Measurements from ENCODE around the gene RANGAP1. TPM values are rescaled to one million over a fixed set of nuclear protein-coding genes. Genes with fewer than 3 reads are reported as not detected.

Gene RANGAP1
- total and polyA plus RNA-seq, 2 of the 13 experiments (the other 11 are each of a cell fraction or from before 2014, with no cell fraction given) = 51.8 to 83.9 TPM

- no peak overlapping the region for H3K27ac ChIP-seq (ENCODE audit: extremely low read length, insufficient read depth, low read length)
- 97% methylated on average over 30 of the region's 97 CpGs for WGBS (ENCODE audit: low lambda C conversion rate)
- intact Hi-C loops (cut with micrococcal nuclease; ENCODE audit: unreplicated experiment) = loop anchor here (5.0 kb wide), 1 partner anchor 49 kb away; the partner anchor contains the start of gene RANGAP1
These were observed 48.0 kb downstream of the RANGAP1 start for GRCh38 chr22:41237707-41238569.

More at GRCh38 chr22:41237707-41238569, 48.0 kb downstream of the RANGAP1 start:
- in situ Hi-C loops (cut with HindIII; ENCODE audit: extremely low pct_ligation_motif_present, low pct_unique_long_range_greater_than_20kb) = no loop called here
- Histone ChIP-seq H2AFZ (ENCODE audit: low read length) (no peak overlapping the region), H3K4me1 (ENCODE audit: insufficient read depth, low read length) (peaks cover 32% of the 10 kb centered on the region), H3K27me3 (ENCODE audit: control insufficient read depth in 1 of 2, insufficient read depth in 2 of 2, low read length in 2 of 2) (no peaks in the 10 kb centered on the region), H3K79me2 (ENCODE audit: insufficient read depth, low read length) (no peaks in the 10 kb centered on the region), H3K9me3 (ENCODE audit: low read length) (no peaks in the 10 kb centered on the region), H3K4me2 (ENCODE audit: low read depth, low read length) (no peak overlapping the region), H3K36me3 (replicated peaks in 1 of 2; ENCODE audit: control insufficient read depth in 1 of 2, insufficient read depth in 2 of 2, low read length in 2 of 2) (no peaks in the 10 kb centered on the region), H3K9ac (ENCODE audit: insufficient read depth, low read depth, low read length) (no peak overlapping the region), H4K20me1 (ENCODE audit: insufficient read depth, low read length) (no peaks in the 10 kb centered on the region), H3K4me3 (replicated peaks in 1 of 3; ENCODE audit: insufficient read depth in 1 of 3, low read depth in 2 of 3, low read length in 3 of 3) (no peak overlapping the region)
- BruUV-seq (replicated peaks) = no TSS peak
- TF ChIP-seq ZNF225 (CRISPR knock-in tag; IDR thresholded peaks at IDR 0.05) (no peak), ZNF101 (CRISPR knock-in tag; IDR thresholded peaks at IDR 0.05; ENCODE audit: borderline replicate concordance, low read depth) (no peak), KMT2B (CRISPR knock-in tag; IDR thresholded peaks at IDR 0.05) (no peak), CC2D1A (CRISPR knock-in tag; IDR thresholded peaks at IDR 0.05) (no peak), HMGA1 (CRISPR knock-in tag; conservative IDR thresholded peaks at IDR 0.05) (no peak), ZNF569 (CRISPR knock-in tag; IDR thresholded peaks at IDR 0.05; ENCODE audit: borderline replicate concordance) (no peak), ISL2 (CRISPR knock-in tag; IDR thresholded peaks at IDR 0.05) (no peak), ZNF24 (IDR thresholded peaks at IDR 0.05) (no peak), ZMAT5 (CRISPR knock-in tag; IDR thresholded peaks at IDR 0.05; ENCODE audit: borderline replicate concordance, low read depth) (no peak), RXRB (CRISPR knock-in tag; IDR thresholded peaks at IDR 0.05; ENCODE audit: borderline replicate concordance) (no peak), ZBTB39 (CRISPR knock-in tag; IDR thresholded peaks at IDR 0.05) (no peak), TGIF2 (CRISPR knock-in tag; IDR thresholded peaks at IDR 0.05) (no peak), NCOA2 (CRISPR knock-in tag; IDR thresholded peaks at IDR 0.05) (no peak)
- no peak for DNase-seq (ENCODE audit: low spot score)
- no peak for FAIRE-seq
- CTCF ChIA-PET (ENCODE audit: low intra/inter-chr PET ratio, low total read pairs) = no interaction called here
- POLR2A ChIA-PET = interaction anchor here (0.6 kb wide), 1 partner anchor 15 kb away, joined by 3 read pairs; no protein-coding TSS in a partner anchor
- no peak for ATAC-seq
